Fibroblast of gingiva (primary cell): ENCODE measurements around the gene CACNG4.

Experiments used
- DNase-seq: peaks from one replicate; pipeline ENCODE4 v3.0.0-alpha.2; 2011; ENCODE audit warnings: low read depth

Gene CACNG4

GRCh38 chr17:67043283-67043682 lies 78.8 kb downstream of the CACNG4 start:
- DNase-seq, result no peak

GRCh38 chr17:67044016-67044772 lies 79.7 kb downstream of the CACNG4 start, which contains the start of gene CACNG1:
Gene CACNG1 (plus strand): TSS chr17:67044554. CDS start chr17:67044661, 107 bp downstream.
- DNase-seq, result no peak

- no peak for DNase-seq
These were observed 80.4 kb downstream of the CACNG4 start for GRCh38 chr17:67044940-67045339.

GRCh38 chr17:67046398-67046797 lies 81.9 kb downstream of the CACNG4 start:
- DNase-seq, result no peak

DNA sequence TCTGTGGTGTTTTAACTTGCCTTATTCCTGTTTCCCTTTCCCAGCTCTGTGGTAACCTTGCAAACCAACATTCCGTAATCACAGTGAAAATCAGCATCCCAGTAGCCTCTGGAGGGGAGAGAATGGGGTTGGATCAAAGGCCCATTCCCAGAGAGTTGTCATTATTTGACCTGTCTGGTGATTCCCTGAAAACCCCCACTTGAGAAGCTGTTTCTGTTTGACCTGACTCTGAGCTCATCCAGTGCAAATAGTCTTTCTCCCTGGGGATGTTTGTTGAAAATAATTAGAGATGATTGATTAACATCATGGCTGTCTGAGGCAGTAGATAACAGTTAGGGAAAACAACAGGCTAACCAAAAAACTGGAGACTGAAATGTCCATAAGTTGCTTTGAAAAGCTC lies 82.9 kb downstream of the CACNG4 start:
- no peak for DNase-seq

GRCh38 chr17:67049025-67049739 lies 84.7 kb downstream of the CACNG4 start:
- no peak for DNase-seq

DNA sequence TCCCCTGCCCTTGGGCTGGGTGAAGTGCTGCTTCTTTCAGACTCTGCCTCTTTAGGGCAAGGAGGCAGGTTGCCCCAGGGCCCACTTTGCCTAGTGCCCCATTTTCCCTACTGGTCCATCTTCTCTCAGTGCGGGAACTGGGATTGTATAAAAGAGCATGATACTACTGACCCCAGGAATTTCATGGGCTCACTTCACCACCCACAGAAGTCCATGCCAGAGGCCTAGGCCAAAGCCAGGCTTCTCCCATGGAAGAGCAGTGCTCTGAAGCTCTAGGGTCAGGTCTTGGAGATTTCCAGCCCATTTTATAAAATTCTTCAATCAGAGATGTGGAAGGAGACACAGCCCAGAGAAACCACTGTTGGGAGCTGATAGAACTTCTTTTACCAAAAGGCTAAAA lies 85.6 kb downstream of the CACNG4 start:
- DNase-seq, result no peak

DNA sequence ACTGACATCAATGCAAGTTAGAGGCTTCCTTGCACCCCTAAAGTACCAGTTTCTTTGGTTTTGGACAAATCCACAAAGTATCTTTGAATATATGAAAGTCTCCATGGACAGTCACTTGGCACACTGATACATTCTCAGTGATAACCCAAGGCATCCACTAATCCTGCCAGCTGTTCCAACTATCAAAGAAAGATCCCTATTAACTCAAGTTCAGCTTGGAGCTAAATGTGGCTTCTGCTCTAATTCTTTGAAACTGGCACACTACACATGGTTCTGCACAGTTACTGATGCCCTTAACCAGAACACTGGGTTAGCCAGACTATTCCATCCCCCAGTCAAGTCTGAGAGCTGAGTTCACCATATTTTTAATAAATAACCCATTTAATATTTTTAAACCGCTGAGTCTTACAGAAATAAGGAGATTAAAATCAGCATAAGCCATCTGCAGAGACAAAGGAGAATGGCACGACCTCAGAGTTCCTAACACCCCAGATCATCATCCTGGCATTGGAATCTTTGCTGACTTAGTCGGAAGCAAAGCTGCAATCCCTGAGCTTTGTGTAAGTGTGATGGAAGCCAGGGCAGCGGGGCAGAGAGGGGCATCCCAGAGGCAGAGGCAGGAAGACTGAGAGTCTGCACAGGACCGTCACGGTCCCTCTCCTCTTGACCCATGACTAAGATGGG lies 86.1 kb downstream of the CACNG4 start:
- no peak for DNase-seq

GRCh38 chr17:67051155-67051538 lies 86.6 kb downstream of the CACNG4 start:
- no peak for DNase-seq

- DNase-seq, result no peak
These were observed 87.3 kb downstream of the CACNG4 start for GRCh38 chr17:67051837-67052236.

DNA sequence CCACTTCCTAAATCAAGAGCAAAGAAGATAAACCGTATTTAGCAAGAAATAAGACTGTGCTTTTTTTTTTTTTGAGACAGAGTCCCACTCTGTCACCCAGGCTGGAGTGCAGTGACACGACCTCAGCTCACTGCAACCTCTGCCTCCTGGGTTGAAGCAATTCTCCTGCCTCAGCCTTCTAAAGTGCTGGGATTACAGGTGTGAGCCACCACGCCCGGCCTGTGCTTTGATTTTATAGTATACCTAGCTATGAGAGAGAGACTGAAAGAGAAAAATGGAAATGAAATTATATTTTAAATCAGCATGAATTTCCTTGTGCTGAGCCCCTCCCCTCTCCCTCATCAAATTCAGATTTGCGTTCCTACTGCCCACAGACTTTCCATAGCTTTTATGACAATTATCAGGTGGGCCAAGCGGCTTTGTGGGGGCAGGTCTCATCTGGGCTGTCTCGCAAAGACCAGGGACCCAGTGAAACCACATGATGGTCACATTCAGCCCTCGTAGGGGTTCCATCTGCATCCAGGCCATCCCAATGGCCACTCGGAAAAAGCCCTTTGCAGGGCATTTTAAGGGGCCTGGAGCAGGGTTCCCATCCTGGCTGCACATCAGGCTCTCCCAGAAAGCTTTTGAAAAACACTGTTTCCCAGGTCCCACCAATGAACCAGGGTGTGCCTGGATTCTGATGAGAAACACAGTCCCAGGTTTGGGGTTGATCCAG lies 88.4 kb downstream of the CACNG4 start:
- no peak for DNase-seq

DNA sequence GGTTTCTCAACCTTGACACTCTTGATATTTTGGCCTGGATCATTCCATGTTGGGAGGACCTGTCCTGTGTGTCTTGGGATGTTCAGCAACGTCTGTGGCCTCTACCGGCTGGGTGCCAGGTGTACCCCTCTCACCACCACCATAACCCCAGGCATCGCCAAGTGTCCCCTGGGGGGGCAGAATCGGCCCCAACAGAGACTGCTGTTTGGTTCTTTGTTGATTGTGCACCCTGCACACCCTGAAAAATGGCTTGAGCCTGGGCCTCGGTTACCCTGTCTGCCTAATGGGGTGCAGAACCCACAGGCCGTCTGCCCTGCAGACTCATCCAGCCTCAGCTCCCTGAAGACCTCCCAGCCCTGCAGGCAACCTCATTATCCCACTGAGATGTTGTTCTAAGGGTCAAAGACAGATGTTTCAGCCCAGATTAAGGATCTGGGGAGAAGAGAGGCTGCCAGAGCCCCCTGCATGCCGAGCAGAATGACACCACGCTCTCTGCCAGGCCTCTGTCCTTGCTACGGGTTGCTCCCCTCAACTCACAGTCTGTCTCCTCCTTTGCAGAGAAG lies 89.0 kb downstream of the CACNG4 start:
- no peak for DNase-seq

- no peak for DNase-seq
These were observed 89.6 kb downstream of the CACNG4 start for GRCh38 chr17:67054011-67054591.

- no peak for DNase-seq
These were observed 90.1 kb downstream of the CACNG4 start for GRCh38 chr17:67054608-67055007.

- DNase-seq, result no peak
These were observed 90.5 kb downstream of the CACNG4 start for GRCh38 chr17:67055041-67055443.

DNA sequence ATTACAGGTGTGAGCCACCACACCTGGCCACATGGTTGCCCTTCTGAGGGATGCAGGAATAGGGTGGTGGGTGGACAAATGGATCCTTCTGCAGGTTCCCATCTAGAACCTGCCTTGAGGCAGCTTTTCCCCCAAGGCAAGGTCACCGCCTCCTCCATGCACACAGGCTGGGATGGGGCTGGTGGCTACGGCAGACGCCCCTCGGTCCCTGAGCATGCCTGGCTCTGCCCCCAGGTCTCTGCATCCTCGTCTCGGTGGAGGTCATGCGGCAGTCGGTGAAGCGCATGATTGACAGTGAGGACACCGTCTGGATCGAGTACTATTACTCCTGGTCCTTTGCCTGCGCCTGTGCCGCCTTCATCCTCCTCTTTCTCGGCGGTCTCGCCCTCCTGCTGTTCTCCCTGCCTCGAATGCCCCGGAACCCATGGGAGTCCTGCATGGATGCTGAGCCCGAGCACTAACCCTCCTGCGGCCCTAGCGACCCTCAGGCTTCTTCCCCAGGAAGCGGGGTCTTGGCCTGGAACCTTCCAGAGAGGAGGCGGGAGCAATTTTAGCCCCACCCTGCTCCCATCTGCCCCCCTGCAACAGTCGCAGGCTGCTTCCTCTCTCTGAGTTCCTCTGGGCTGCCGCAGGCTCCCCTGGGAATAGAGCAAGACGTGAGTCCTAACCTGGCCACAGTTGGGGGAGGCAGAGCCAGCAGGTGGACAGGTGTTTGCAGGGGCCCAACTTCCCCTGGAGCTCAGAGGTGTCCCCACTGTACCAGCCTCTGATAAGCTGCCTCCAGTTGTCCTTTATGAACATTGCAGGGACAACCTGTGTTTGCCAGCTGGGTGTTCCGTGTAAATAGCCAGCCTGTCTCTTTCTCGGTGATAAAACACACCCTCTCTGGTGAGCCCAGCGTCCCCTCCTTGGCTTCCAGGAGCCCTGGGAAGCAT lies 91.6 kb downstream of the CACNG4 start:
- no peak for DNase-seq

- no peak for DNase-seq
These were observed 92.4 kb downstream of the CACNG4 start for GRCh38 chr17:67056746-67057490.

DNA sequence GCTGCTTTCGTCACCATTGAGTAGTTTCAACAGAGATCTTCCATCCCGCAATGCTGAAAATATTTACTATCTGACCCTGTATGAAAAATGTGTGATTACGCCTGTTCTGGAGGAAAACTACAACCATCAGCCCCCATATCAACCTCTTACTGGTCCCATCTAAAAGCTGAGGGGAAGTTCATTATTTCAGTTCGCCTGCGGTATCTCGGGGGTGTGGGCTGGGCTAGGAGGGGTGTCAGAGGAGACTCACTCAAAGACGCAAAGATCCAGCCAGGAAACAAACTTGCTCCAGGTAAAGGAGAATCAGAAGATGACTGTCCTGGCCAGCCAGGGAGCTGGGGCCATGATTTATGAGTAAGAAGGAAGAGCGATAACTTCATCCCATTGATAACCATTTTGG lies 93.5 kb downstream of the CACNG4 start:
- DNase-seq, result no peak

DNA sequence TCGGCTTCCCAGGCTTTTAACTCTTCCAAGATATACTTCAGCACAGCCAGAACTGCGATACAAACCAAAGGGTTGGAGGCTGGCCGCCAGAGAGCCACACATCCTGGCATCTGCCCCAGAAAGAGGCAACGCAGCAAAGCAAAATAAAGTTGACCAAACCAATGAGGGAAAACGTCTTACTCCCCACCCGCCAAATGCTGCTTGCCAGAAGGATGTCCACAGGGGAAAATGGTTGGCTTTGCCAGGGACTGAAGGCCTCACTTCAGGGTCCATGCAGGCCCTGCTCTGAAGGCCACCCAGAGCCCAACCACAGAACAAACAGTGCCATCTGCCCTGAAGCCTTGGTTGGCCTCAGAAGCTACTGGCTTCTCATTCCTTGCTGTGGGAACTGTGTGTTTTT lies 94.9 kb downstream of the CACNG4 start:
- peak; percentile 18 for DNase-seq

GRCh38 chr17:67063141-67063540 lies 98.6 kb downstream of the CACNG4 start:
- no peak for DNase-seq
